Activated T-cell treated with anti-CD3 and anti-CD28 coated beads, Interleukin-2, amount 50 U/mL, for 24 hours (primary cell): ENCODE measurements around the gene MIAT.
A peak's percentile ranks its signal among the peaks of the same experiment; 100 is the strongest.

ENCODE experiments used
- DNase-seq: peaks from one replicate; pipeline ENCODE4 v3.0.0-alpha.2; 2020
- H3K27ac Mint-ChIP-seq: 2 replicates; pipeline ENCODE4 v1.8.0; 2020; ENCODE audit warnings: mild to moderate bottlenecking, mixed read lengths
- H3K27me3 Mint-ChIP-seq: 2 replicates; pipeline ENCODE4 v1.8.0; 2020; ENCODE audit warnings: mixed read lengths
- H3K36me3 Mint-ChIP-seq: 2 replicates; pipeline ENCODE4 v1.8.0; 2020; ENCODE audit warnings: low read depth, mixed read lengths
- H3K4me1 Mint-ChIP-seq: 2 replicates; pipeline ENCODE4 v1.8.0; 2020; ENCODE audit warnings: low read depth, mixed read lengths
- H3K4me3 Mint-ChIP-seq: 2 replicates; pipeline ENCODE4 v1.8.0; 2020; ENCODE audit warnings: mild to moderate bottlenecking, moderate library complexity, mixed read lengths
- H3K9me3 Mint-ChIP-seq: 2 replicates; pipeline ENCODE4 v1.8.0; 2020; ENCODE audit warnings: mixed read lengths

MIAT gene

DNA sequence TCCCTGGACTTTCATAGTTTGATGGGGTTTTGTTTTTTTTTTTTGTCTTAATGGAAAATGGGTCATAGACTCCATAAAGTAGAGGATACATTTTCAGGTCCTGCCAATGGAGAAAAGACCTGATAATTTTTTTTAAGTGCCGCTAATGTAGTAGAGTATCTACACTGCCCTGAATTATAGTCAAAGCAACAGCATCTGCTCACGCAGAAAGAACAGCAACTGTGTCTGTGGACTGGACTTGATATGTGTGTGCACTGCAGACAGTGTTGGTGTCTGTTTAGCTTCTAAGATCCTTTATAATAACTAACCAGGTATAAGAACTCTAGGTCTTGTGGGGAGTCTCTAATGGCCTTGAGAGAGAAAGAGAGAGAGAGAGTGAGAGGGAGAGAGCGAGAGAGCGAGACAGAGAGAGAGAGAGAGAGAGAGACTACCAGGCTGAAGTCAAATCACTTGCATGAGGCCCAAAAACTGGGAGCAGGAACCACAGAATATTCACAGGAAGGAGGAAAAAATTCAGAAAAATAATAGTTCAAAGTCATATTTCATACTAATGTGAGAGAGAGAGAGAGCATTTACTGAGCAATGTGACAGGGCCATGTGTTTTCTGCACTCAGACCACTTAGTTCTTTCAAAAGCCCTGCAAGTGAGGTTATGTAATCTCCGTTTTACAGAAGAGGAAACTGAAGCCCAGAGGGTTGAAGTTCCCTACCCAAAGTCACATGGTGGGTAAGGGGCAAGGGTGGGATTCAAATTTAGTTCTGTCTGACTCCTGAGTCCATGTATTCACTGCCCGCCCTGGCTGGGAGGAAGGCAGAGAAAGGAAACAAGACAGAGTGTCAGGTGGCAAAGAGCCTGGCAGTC, 8.6 kb upstream of the MIAT start:
- no peaks in the 10 kb centered on the region for H3K36me3 Mint-ChIP-seq
- H3K27ac Mint-ChIP-seq: peak overlapping the region; percentile 7
- H3K4me3 Mint-ChIP-seq: no peak overlapping the region
- H3K27me3 Mint-ChIP-seq: peaks cover 2% of the 10 kb centered on the region
- no peak for DNase-seq
- H3K9me3 Mint-ChIP-seq: no peaks in the 10 kb centered on the region
- H3K4me1 Mint-ChIP-seq: peaks cover 69% of the 10 kb centered on the region

GRCh38 chr22:26650722-26651421, 6.5 kb upstream of the MIAT start:
- no peak overlapping the region for H3K27ac Mint-ChIP-seq
- H3K4me1 Mint-ChIP-seq: peaks cover 48% of the 10 kb centered on the region
- H3K4me3 Mint-ChIP-seq: no peak overlapping the region
- H3K9me3 Mint-ChIP-seq: no peaks in the 10 kb centered on the region
- DNase-seq: no peak
- peaks cover 2% of the 10 kb centered on the region for H3K27me3 Mint-ChIP-seq
- no peaks in the 10 kb centered on the region for H3K36me3 Mint-ChIP-seq

DNA sequence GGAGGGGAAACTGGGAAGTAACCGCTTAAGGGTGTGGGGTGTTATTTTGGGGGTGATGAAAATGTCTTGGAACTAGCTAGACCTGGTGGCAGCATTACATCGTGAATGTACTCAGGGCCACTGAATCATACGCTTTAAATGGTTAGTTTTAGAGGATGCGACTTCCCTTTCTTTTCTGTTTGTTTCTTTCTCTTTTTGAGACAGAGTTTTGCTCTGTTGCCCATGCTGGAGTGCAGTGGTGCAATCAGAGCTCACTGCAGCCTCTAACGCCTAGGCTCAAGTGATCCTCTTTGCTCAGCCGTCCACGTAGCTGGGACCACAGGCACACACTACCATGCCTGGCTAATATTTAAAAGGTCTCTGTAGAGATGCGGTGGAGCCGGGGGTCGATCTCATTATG, 5.6 kb upstream of the MIAT start:
- no peak overlapping the region for H3K4me3 Mint-ChIP-seq
- no peak for DNase-seq
- no peaks in the 10 kb centered on the region for H3K36me3 Mint-ChIP-seq
- H3K27ac Mint-ChIP-seq: no peak overlapping the region
- peaks cover 43% of the 10 kb centered on the region for H3K4me1 Mint-ChIP-seq
- no peaks in the 10 kb centered on the region for H3K27me3 Mint-ChIP-seq
- no peaks in the 10 kb centered on the region for H3K9me3 Mint-ChIP-seq

DNA sequence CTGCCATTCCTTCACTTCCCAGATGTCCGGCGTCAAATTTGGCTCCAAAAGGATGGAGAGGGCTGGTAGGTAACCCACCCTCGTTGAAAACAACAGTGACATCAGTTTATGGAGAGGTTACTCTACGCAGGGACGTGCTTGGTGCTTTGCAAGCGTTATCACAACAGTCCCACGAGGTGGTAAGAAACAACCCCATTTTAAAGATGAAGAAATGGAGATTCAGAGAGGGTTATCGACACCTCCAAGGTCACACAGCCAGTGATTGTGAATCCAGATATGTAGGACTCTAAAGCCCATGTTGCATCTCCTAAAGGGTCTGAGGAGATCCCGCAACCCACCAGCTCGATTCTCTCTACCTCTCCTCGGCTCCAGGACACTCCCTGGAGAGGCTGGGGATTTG, 773 bp downstream of the MIAT start:
- H3K36me3 Mint-ChIP-seq: peaks cover under 1% of the 10 kb centered on the region
- peak overlapping the region; percentile 83 for H3K4me3 Mint-ChIP-seq
- no peak for DNase-seq
- peaks cover 5% of the 10 kb centered on the region for H3K27me3 Mint-ChIP-seq
- peak overlapping the region; percentile 93 for H3K27ac Mint-ChIP-seq
- H3K9me3 Mint-ChIP-seq: no peaks in the 10 kb centered on the region
- H3K4me1 Mint-ChIP-seq: peaks cover 33% of the 10 kb centered on the region

DNA sequence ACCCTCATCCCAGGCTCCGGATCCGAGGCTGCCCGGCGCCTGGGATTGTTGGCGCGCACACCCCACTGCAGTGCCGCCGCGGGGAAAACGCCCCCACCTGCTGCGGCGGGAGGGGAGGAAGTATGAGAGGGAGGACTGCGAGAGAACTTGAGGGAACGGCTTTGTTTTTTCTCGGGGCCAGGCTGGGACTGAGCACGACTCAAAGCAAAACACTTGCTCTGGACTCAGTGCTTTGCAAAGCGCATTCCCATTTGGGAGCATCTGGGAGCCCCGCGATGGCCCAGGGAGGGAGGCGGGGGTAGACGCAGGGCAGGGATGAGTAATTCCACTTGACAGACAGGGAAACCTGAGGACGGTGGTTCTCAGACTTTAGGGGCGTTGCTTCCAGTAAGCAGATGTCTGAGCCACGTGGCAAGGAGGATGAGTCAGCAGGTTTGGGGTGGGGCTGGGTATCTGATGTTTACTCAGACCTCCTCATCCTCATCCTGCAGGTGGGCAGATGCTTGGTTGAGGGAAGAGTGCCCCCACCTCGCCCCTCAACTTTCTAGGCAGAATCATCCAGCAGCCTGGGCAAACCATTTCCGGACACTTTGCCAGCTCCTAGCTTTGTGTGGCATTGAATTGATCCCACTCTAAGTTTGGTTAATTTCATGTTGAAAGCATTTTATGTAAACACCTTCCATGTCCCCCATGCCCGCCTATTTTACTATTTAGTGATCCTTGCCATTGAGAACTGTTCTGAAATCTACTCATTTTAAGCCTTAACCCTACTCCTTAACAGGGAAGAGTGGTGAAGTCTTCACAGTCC, 1.5 kb downstream of the MIAT start:
- Mint-ChIP-seq H3K4me1 (peaks cover 39% of the 10 kb centered on the region), H3K27me3 (peaks cover 5% of the 10 kb centered on the region), H3K36me3 (peaks cover 6% of the 10 kb centered on the region), H3K9me3 (no peaks in the 10 kb centered on the region), H3K27ac (peak overlapping the region; percentile 93), H3K4me3 (peak overlapping the region; percentile 83)
- DNase-seq: peak; percentile 84

DNA sequence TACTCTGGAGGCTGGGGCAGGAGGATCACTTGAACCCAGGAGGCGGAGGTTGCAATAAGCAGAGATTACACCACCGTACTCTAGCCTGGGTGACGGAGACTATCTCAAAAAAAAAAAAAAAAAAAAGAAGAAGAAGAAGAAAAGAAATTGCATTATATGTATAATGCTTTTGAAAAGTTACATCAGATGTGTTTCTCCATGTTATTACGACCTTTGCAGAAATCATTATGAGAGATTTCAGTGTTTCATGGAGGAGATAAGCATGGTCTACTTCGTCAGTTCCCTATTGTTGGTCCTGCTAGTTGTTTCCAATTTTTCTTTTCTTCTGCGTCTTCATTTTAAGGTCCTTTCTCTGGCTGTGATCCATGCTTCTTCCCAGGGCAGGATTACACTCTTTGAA, 3.0 kb downstream of the MIAT start:
- Mint-ChIP-seq H3K9me3 (no peaks in the 10 kb centered on the region), H3K27ac (no peak overlapping the region), H3K27me3 (peaks cover 5% of the 10 kb centered on the region), H3K4me3 (no peak overlapping the region), H3K4me1 (peaks cover 52% of the 10 kb centered on the region), H3K36me3 (peaks cover 10% of the 10 kb centered on the region)
- no peak for DNase-seq

DNA sequence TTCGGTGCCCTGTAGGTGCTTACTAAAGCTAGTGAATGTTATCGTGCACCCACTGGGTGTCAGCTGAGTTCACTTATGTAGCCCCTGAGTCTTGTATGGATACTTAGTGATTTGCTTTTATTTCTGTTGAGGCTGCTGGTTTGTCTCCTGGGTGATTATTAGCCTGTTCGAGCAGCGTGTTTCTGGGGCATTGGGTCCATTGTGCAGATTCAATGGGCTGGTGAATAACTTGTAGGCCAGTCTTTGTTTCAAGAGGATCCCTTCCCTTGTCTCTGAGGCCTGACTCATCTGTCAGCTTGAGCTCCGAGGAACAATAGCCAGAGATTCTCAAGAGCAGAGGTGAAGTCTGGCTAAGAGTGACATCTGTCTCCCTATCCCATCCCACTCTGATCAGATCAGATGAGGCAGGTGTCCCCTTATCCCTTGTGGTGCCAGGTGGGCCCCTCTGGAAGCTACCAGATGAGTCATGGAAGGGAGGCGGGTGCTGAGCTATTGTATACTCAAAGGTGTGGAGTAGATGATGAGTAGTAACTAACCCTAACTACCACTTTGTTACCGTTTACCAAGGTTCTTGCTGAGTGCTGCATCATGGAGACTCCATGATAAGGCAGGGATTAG, 3.7 kb downstream of the MIAT start:
- Mint-ChIP-seq H3K4me1 (peaks cover 60% of the 10 kb centered on the region), H3K4me3 (no peak overlapping the region), H3K9me3 (no peaks in the 10 kb centered on the region), H3K36me3 (peaks cover 14% of the 10 kb centered on the region), H3K27me3 (peaks cover 5% of the 10 kb centered on the region), H3K27ac (no peak overlapping the region)
- no peak for DNase-seq

- peaks cover 17% of the 10 kb centered on the region for H3K36me3 Mint-ChIP-seq
- H3K4me3 Mint-ChIP-seq: no peak overlapping the region
- peaks cover 5% of the 10 kb centered on the region for H3K27me3 Mint-ChIP-seq
- peak overlapping the region; percentile 13 for H3K27ac Mint-ChIP-seq
- H3K9me3 Mint-ChIP-seq: no peaks in the 10 kb centered on the region
- no peak for DNase-seq
- H3K4me1 Mint-ChIP-seq: peaks cover 63% of the 10 kb centered on the region
These were observed 4.8 kb downstream of the MIAT start for GRCh38 chr22:26662160-26662559.

GRCh38 chr22:26663374-26663923, 6.1 kb downstream of the MIAT start:
- DNase-seq: no peak
- H3K4me3 Mint-ChIP-seq: no peak overlapping the region
- no peaks in the 10 kb centered on the region for H3K9me3 Mint-ChIP-seq
- peaks cover 56% of the 10 kb centered on the region for H3K4me1 Mint-ChIP-seq
- no peaks in the 10 kb centered on the region for H3K27me3 Mint-ChIP-seq
- H3K27ac Mint-ChIP-seq: peak overlapping the region; percentile 24
- H3K36me3 Mint-ChIP-seq: peaks cover 22% of the 10 kb centered on the region

GRCh38 chr22:26665813-26666231, 8.4 kb downstream of the MIAT start:
- Mint-ChIP-seq H3K27me3 (no peaks in the 10 kb centered on the region), H3K36me3 (peaks cover 28% of the 10 kb centered on the region), H3K4me1 (peaks cover 65% of the 10 kb centered on the region), H3K4me3 (peak overlapping the region; percentile 71), H3K9me3 (no peaks in the 10 kb centered on the region), H3K27ac (peak overlapping the region; percentile 91)
- DNase-seq: no peak

DNA sequence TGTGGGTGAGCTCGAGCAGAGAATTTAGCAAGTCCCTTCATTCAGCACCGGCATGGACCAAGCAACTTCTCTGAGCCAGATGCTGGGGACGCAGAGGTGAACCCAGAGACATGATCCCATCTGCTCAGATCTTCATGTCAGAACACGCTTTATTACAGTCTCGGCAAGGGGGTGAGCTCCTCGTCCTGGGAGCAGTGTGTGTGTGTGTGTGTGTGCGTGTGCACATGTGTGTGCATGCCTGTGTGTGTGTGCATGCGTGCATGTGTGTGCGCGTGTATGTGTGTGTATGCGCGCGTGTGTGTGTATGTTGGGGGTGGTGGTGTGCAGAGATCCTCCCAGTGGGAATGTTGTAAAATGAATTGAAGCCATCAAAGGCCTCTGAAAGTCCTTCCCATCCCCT, 9.8 kb downstream of the MIAT start:
- H3K27me3 Mint-ChIP-seq: no peaks in the 10 kb centered on the region
- peaks cover 29% of the 10 kb centered on the region for H3K36me3 Mint-ChIP-seq
- H3K27ac Mint-ChIP-seq: peak overlapping the region; percentile 73
- DNase-seq: no peak
- no peaks in the 10 kb centered on the region for H3K9me3 Mint-ChIP-seq
- H3K4me3 Mint-ChIP-seq: no peak overlapping the region
- peaks cover 72% of the 10 kb centered on the region for H3K4me1 Mint-ChIP-seq

DNA sequence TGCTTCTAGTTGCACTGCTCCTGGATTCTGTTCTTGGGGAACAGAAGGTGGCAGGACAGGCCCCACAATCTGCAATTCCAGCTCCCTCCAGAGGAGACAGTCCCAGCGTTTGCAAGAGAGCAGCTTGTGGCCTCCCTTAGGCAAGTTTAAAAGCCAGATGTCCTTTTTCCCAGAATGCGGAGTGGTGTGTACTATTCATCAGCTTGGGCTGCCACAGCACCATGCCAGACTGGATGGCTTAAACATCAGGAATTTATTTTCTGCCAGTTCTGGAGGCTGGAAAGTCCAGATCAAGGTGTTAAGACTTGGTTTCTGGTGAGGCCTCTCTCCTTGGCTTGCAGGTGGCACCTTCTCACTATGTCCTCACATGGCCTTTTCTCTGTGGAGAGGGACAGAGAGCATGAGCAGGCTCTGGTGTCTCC, 11.7 kb downstream of the MIAT start:
- H3K9me3 Mint-ChIP-seq: no peaks in the 10 kb centered on the region
- no peak for DNase-seq
- H3K27ac Mint-ChIP-seq: peak overlapping the region; percentile 59
- peaks cover 80% of the 10 kb centered on the region for H3K4me1 Mint-ChIP-seq
- H3K4me3 Mint-ChIP-seq: no peak overlapping the region
- H3K36me3 Mint-ChIP-seq: peaks cover 37% of the 10 kb centered on the region
- no peaks in the 10 kb centered on the region for H3K27me3 Mint-ChIP-seq

DNA sequence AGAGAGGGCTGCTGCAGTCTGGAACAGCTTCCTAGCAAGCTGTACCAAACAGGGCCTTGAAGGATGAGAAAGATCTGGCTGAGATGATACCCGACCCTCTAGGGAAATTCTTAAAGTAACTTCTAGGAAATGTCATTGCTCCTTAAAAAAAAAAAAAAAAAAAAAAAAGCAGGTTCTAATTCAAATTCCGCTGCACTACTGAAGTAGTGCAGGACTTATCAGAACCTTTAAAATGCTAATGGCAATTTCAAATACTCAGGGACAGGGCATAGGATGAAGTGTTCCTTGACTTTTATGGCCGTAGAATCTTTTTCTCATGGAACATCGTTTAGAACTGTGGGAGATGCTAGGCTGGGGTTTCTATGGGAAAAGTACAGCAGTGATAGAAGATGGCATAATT, 13.1 kb downstream of the MIAT start:
- Mint-ChIP-seq H3K4me3 (peak overlapping the region; percentile 93), H3K4me1 (peaks cover 80% of the 10 kb centered on the region), H3K36me3 (peaks cover 45% of the 10 kb centered on the region)

More for the DNA sequence above, 13.1 kb downstream of the MIAT start:
- Mint-ChIP-seq H3K9me3 (no peaks in the 10 kb centered on the region), H3K27me3 (no peaks in the 10 kb centered on the region), H3K27ac (peak overlapping the region; percentile 96)
- no peak for DNase-seq
